Upper lobe of right lung (tissue), 1 donor: ENCODE data around the gene FZD7. TPM values are rescaled to one million over a fixed set of nuclear protein-coding genes. Genes with fewer than 3 reads are reported as not detected.

ENCODE experiments used
- ATAC-seq: fragments of 200-7000 bp; cut with Tn5 transposase; one replicate; pipeline ENCODE4 v1.9.1; 2020; ENCODE audit warnings: mild to moderate bottlenecking, moderate library complexity
- DNase-seq: peaks from one replicate; pipeline ENCODE4 v3.0.0-alpha.2; 2020
- H3K27ac ChIP-seq: fragments of 200-600 bp; one replicate; pipeline ENCODE4 v1.8.0; 2022
- H3K27me3 ChIP-seq: fragments of 200-600 bp; one replicate; pipeline ENCODE4 v1.8.0; 2022; ENCODE audit warnings: mild to moderate bottlenecking
- H3K36me3 ChIP-seq: fragments of 200-600 bp; one replicate; pipeline ENCODE4 v1.8.0; 2022
- H3K4me1 ChIP-seq: fragments of 200-600 bp; one replicate; pipeline ENCODE4 v1.8.0; 2022
- H3K4me3 ChIP-seq: fragments of 200-600 bp; one replicate; pipeline ENCODE4 v1.8.0; 2022; ENCODE audit warnings: mild to moderate bottlenecking
- H3K9me3 ChIP-seq: fragments of 200-600 bp; one replicate; pipeline ENCODE4 v1.8.0; 2022
- intact Hi-C: fragments of 100-400 bp; cut with DNase I; formaldehyde crosslinking; loops from one replicate; pipeline ENCODE4 v1.11.0; 2022
- total RNA-seq: library from RNA; stranded (reverse); fragmentation: NEBNext Ultra II Directional; extraction: Animal tissue kit (Norgen Biotek cat#: 25700); gene quantifications from one replicate; pipeline ENCODE4 v1.2.1, GENCODE V29; 2021
- TF ChIP-seq, protein P1 (sequence below): fragments of 200-600 bp; IDR thresholded peaks from one replicate; pipeline ENCODE4 v1.8.0; 2022; ENCODE audit warnings: antibody characterized with exemption
- donor health status: DM: no; HTN: yes; CAD: no; lungs with severe emphysema.

Gene FZD7
- total RNA-seq, 1 donor from 2014 or later = 13.6 TPM

DNA sequence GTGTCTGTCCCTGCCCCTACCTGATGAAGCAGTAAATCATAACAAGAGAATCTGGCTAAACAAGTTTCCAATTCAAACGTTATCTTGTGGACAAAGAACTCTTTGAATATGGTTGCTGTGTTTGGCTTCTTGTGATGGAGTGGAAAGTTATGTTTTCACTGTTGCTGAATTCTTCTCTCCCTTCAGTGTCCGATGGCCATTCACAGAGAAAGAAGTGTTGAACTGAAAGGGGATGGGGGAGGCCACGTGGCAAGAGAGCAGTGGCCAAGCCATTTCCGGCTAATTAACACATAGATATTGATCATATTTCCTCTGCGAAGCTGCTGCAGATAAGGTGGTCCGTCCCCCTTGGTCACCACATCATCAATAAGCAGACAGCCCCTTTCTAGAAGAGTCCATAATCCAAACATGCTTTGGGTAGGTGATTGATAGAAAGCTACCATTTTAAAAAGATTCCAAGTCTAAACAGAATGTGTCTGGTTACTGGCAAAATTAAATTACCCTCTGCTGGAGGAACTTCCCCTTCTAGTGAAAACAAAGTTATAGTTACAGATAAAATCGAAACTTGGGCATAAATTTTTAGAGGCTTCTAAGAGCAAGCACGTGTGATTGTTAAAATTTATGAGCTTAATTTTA lies 36.9 kb upstream of the FZD7 start:
- no peak for ATAC-seq
- Histone ChIP-seq H3K27me3 (no peaks in the 10 kb centered on the region), H3K4me1 (no peaks in the 10 kb centered on the region), H3K36me3 (no peaks in the 10 kb centered on the region), H3K9me3 (no peaks in the 10 kb centered on the region), H3K27ac (no peak overlapping the region), H3K4me3 (no peak overlapping the region)
- intact Hi-C loops = no loop called here
- TF ChIP-seq, protein P1, sequence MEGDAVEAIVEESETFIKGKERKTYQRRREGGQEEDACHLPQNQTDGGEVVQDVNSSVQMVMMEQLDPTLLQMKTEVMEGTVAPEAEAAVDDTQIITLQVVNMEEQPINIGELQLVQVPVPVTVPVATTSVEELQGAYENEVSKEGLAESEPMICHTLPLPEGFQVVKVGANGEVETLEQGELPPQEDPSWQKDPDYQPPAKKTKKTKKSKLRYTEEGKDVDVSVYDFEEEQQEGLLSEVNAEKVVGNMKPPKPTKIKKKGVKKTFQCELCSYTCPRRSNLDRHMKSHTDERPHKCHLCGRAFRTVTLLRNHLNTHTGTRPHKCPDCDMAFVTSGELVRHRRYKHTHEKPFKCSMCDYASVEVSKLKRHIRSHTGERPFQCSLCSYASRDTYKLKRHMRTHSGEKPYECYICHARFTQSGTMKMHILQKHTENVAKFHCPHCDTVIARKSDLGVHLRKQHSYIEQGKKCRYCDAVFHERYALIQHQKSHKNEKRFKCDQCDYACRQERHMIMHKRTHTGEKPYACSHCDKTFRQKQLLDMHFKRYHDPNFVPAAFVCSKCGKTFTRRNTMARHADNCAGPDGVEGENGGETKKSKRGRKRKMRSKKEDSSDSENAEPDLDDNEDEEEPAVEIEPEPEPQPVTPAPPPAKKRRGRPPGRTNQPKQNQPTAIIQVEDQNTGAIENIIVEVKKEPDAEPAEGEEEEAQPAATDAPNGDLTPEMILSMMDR = no peak
- DNase-seq = no peak

DNA sequence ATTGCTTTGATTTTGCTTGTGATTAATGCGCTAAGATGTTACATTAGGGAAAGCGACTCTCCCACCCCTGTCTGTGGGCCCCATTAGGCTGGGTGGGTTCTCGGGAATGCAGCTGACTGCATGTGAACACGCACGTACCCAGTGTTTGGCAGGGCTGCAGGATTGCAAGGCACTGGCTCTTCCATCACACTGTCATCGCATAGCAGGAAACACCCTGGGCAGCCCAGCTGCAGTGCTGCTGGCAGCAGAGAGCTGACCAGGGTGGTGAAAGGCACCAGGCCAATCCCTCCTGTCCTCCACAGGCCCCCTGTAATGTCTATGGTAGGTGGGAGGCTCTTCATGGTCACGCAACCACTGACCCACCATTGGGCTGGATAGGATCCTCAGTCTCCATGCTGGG lies 34.4 kb upstream of the FZD7 start:
- Histone ChIP-seq H3K27me3 (no peaks in the 10 kb centered on the region), H3K27ac (no peak overlapping the region), H3K36me3 (no peaks in the 10 kb centered on the region), H3K4me3 (no peak overlapping the region), H3K9me3 (no peaks in the 10 kb centered on the region), H3K4me1 (no peaks in the 10 kb centered on the region)
- DNase-seq = no peak
- ATAC-seq = peak; percentile 26
- intact Hi-C loops = no loop called here
- TF ChIP-seq, protein P1 = no peak

GRCh38 chr2:202001826-202002225 lies 31.8 kb upstream of the FZD7 start:
- ATAC-seq = no peak
- Histone ChIP-seq H3K4me1 (no peaks in the 10 kb centered on the region), H3K27ac (no peak overlapping the region), H3K9me3 (no peaks in the 10 kb centered on the region), H3K27me3 (no peaks in the 10 kb centered on the region), H3K36me3 (no peaks in the 10 kb centered on the region), H3K4me3 (no peak overlapping the region)
- TF ChIP-seq, protein P1 = no peak
- intact Hi-C loops = no loop called here
- no peak for DNase-seq

DNA sequence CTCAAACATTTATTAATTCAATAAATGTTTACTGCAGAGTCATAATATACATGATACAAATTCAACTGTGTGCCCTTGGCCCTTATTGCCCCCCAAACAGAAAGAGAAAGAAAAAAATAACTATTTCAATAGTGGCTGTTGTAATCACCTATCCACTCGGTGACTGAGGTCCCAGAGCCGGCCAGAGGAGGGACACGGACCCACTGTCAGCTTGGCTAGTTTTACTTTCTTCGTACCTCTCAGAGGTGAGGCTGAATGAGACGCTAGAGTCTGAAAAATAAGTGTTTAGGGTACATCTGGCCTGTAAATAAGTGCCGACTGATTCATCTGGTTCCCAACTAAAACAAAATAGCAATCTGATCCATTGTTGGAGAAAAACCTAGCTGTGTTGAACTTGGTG lies 31.3 kb upstream of the FZD7 start:
- no peak for DNase-seq
- no peak overlapping the region for H3K27ac ChIP-seq
- H3K4me3 ChIP-seq = no peak overlapping the region
- no peak for ATAC-seq
- peaks cover 2% of the 10 kb centered on the region for H3K4me1 ChIP-seq
- no peaks in the 10 kb centered on the region for H3K36me3 ChIP-seq
- TF ChIP-seq, protein P1 = no peak
- intact Hi-C loops = no loop called here
- H3K27me3 ChIP-seq = no peaks in the 10 kb centered on the region
- H3K9me3 ChIP-seq = no peaks in the 10 kb centered on the region

DNA sequence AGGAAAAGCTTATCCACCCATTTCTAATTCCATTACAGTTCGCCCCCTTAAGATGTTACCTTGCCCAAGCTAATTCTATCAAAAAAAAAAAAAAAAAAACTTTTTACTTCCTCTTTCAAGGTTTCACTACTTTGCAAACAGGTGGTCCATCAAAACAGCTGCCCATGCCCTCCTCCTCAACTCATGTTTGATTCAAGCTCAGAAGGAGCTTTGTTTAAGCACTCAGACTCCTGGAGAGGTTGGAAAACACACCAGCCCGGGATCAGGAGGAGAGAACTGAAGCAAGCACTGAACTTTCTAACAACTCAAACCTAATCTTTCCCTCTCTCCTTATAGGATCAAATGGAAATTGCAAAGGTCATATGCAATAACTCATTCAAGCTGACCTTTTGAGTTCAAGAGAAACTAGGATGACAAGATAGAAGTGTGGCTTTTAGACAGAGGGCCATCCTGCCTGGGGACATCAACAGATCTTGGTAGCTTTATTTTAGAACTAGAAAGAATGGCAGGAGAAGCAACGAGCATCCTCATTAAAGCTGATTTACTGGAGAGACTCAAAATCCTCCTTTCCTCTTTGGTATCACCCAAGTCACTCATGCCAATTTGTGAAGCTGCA lies 28.3 kb upstream of the FZD7 start:
- TF ChIP-seq, protein P1 = no peak
- Histone ChIP-seq H3K9me3 (no peaks in the 10 kb centered on the region), H3K36me3 (no peaks in the 10 kb centered on the region), H3K4me1 (peaks cover 3% of the 10 kb centered on the region), H3K27ac (no peak overlapping the region), H3K4me3 (no peak overlapping the region), H3K27me3 (no peaks in the 10 kb centered on the region)
- no peak for ATAC-seq
- DNase-seq = no peak
- intact Hi-C loops = no loop called here
